CD8-positive, alpha-beta memory T cell (primary cell): ENCODE data around the gene METTL5. TPM values are rescaled to one million over a fixed set of nuclear protein-coding genes. Genes with fewer than 3 reads are reported as not detected.

ENCODE experiments used
- CTCF ChIA-PET: fragments of 350-600 bp; sonication (Branson Sonifier 250); formaldehyde crosslinking; loops from one replicate; lab custom pipeline; 2021; ENCODE audit warnings: antibody characterized with exemption; lab: Charles Lee
- POLR2A ChIA-PET: fragments of 350-600 bp; sonication (Branson Sonifier 250); formaldehyde crosslinking; loops from one replicate; lab custom pipeline; 2021; ENCODE audit warnings: antibody characterized with exemption; lab: Charles Lee
- DNase-seq, 5 donors: peaks; one replicate each; pipeline versions ENCODE4 v3.0.0 to v3.0.0-alpha.2; 2020 to 2022; ENCODE audit warnings: mixed read lengths in 1 of 5
- H3K27ac ChIP-seq: one replicate; pipeline ENCODE4 v1.7.0; 2013; ENCODE audit warnings: low read depth, mild to moderate bottlenecking, low read length, moderate library complexity
- H3K27me3 ChIP-seq: 2 replicates; pipeline ENCODE4 v1.7.0; 2013; ENCODE audit warnings: low read length, mild to moderate bottlenecking; ENCODE audit not compliant: insufficient read depth, poor library complexity, severe bottlenecking
- H3K36me3 ChIP-seq: 2 replicates; pipeline ENCODE4 v1.7.0; 2013; ENCODE audit warnings: mild to moderate bottlenecking, low read length, moderate library complexity; ENCODE audit not compliant: insufficient read depth
- H3K4me1 ChIP-seq: 2 replicates; pipeline ENCODE4 v1.7.0; 2013; ENCODE audit warnings: mild to moderate bottlenecking, low read length, moderate library complexity; ENCODE audit not compliant: insufficient read depth
- H3K4me3 ChIP-seq: 2 replicates; pipeline ENCODE4 v1.7.0; 2013; ENCODE audit warnings: mild to moderate bottlenecking, low read length
- H3K9me3 ChIP-seq: 2 replicates; pipeline ENCODE4 v1.7.0; 2013; ENCODE audit warnings: mild to moderate bottlenecking, low read length
- H3K27ac Mint-ChIP-seq, 8 donors: one replicate each; pipeline ENCODE4 v1.8.0; 2020 to 2021; ENCODE audit warnings: mixed read lengths in 8 of 8, mild to moderate bottlenecking in 6 of 8, inconsistent platforms in 3 of 8, moderate library complexity in 3 of 8
- H3K27me3 Mint-ChIP-seq, 2 donors: one replicate each; pipeline ENCODE4 v1.8.0; 2020 to 2021; ENCODE audit warnings: mixed read lengths in 2 of 2, mild to moderate bottlenecking in 1 of 2, moderate library complexity in 1 of 2
- H3K36me3 Mint-ChIP-seq, 3 donors: one replicate each; pipeline ENCODE4 v1.8.0; 2020 to 2021; ENCODE audit warnings: mixed read lengths in 3 of 3, inconsistent platforms in 1 of 3, mild to moderate bottlenecking in 1 of 3
- H3K4me1 Mint-ChIP-seq, 3 donors: one replicate each; pipeline ENCODE4 v1.8.0; 2020 to 2021; ENCODE audit warnings: mixed read lengths in 3 of 3, inconsistent platforms in 1 of 3, mild to moderate bottlenecking in 1 of 3
- H3K4me3 Mint-ChIP-seq, 7 donors: one replicate each; pipeline ENCODE4 v1.8.0; 2020 to 2021; ENCODE audit warnings: mixed read lengths in 7 of 7, mild to moderate bottlenecking in 6 of 7, moderate library complexity in 4 of 7, inconsistent platforms in 2 of 7
- H3K9me3 Mint-ChIP-seq, 5 donors: one replicate each; pipeline ENCODE4 v1.8.0; 2020 to 2022; ENCODE audit warnings: mixed read lengths in 5 of 5, mild to moderate bottlenecking in 3 of 5, moderate library complexity in 2 of 5, inconsistent platforms in 1 of 5
- polyA plus RNA-seq: library from polyadenylated mRNA; unstranded; fragments of 300-500 nt; fragmentation: Illumina TruSeq; gene quantifications from one replicate; pipeline ENCODE4 v1.2.3, GENCODE V29; 2021
- total RNA-seq, 2 experiments: library from RNA; stranded (reverse); gene quantifications; one replicate each; pipeline ENCODE4 v1.2.3, GENCODE V29; 2021

The METTL5 gene
- total and polyA plus RNA-seq, 3 experiments from 2014 or later = 93.0 to 116 (median 100) TPM

DNA sequence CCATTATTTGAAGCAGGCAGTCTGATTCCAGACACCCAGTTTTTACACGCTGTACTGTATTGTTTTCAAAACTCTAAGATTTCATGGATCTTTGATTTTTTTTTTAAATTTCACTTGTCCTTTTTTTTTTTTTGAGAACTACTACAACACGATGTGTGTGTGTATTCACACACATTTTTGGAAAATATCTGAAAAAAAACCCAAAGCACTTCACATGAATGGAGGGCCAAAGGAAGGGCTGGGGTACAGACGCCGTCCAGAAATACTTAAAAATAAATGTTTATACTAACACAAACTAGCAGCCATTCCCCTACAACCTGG, 26.3 kb downstream of the METTL5 start:
- Histone ChIP-seq H3K27ac (peak overlapping the region; percentile 96), H3K4me1 (peaks cover 27% of the 10 kb centered on the region), H3K27me3 (no peaks in the 10 kb centered on the region), H3K4me3 (peak overlapping the region; percentile 81), H3K9me3 (no peaks in the 10 kb centered on the region), H3K36me3 (peaks cover 9% of the 10 kb centered on the region)
- Mint-ChIP-seq H3K9me3 (no peaks in the 10 kb centered on the region), H3K27ac (peak overlapping the region; percentile 87 to 98 (median 90)), H3K27me3 (no peaks in the 10 kb centered on the region), H3K4me3 (peak overlapping the region; percentile 84 to 98 (median 91)), H3K36me3 (peaks cover 0 to 25% (median 6%) of the 10 kb centered on the region in 3 donors), H3K4me1 (peaks cover 33 to 46% (median 44%) of the 10 kb centered on the region in 3 donors)
- POLR2A ChIA-PET = interaction anchor here (0.8 to 2.1 kb wide), 6 partner anchors 10 to 225 kb away, joined by 4 to 15 read pairs (median 9); partner anchors contain the start of genes FASTKD1, METTL5, PPIG and UBR3
- CTCF ChIA-PET = interaction anchor here (1.0 to 1.6 kb wide), 3 partner anchors 26 to 270 kb away, joined by 3 read pairs; partner anchors contain the start of genes METTL5 and UBR3
- no peak for DNase-seq

DNA sequence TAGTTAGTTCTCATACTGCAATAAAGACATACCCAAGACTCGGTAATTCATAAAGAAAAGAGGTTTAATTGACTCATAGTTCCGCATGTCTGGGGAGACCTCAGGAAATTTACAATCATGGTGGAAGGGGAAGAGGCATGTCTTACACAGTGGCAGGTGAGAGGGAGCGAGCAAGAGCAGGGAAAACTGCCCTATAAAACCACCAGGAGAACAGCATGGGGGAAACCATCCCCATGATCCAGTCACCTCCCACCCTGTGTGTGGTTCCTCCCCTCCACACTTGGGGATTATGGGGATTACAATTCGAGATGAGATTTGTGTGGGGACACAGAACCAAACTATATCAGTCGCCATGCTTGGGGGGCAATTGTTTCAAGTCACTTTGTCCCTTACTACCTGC, 27.1 kb downstream of the METTL5 start:
- peak overlapping the region in 6 of 7 donors; percentile 32 to 91 (median 66) for H3K4me3 Mint-ChIP-seq
- CTCF ChIA-PET = interaction anchor here (1.5 to 1.6 kb wide), 2 partner anchors 27 to 30 kb away, joined by 3 read pairs; partner anchors contain the start of genes METTL5 and UBR3

DNA sequence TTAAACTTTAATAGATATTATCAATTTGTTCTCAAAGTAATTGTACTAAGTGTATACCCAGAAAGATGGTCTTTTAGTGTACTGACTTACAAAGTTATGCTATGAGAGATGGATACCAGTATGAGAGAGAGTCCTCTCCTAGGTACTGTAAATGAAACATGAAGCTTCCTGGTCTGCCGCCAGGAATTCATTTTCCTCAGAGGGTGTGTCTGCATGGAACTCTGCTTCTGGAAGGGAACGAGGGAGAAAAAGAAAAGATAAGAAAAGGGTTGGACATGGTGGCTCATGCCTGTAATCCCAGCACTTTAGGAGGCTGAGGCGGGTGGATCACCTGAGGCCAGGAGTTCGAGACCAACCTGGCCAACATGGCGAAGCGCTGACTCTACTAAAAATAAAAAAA, 28.3 kb downstream of the METTL5 start:
- Mint-ChIP-seq H3K9me3 (no peaks in the 10 kb centered on the region), H3K27me3 (peaks cover 0 to 3% of the 10 kb centered on the region in 2 donors), H3K4me1 (peaks cover 23 to 29% (median 28%) of the 10 kb centered on the region in 3 donors), H3K36me3 (peaks cover 0 to 12% (median 2%) of the 10 kb centered on the region in 3 donors), H3K4me3 (peak overlapping the region in 2 of 7 donors; percentile 33 to 73), H3K27ac (peak overlapping the region in 2 of 8 donors; percentile 36 to 83)
- H3K27me3 ChIP-seq = no peaks in the 10 kb centered on the region
- ChIA-PET POLR2A (no interaction called here), CTCF (no interaction called here)
- H3K4me3 ChIP-seq = no peak overlapping the region
- H3K36me3 ChIP-seq = no peaks in the 10 kb centered on the region
- peaks cover 18% of the 10 kb centered on the region for H3K4me1 ChIP-seq
- no peak overlapping the region for H3K27ac ChIP-seq
- H3K9me3 ChIP-seq = no peaks in the 10 kb centered on the region
- DNase-seq = no peak

More for the DNA sequence above, 27.1 kb downstream of the METTL5 start:
- no peaks in the 10 kb centered on the region for H3K27me3 Mint-ChIP-seq
- peaks cover 9% of the 10 kb centered on the region for H3K36me3 ChIP-seq
- peaks cover 31 to 39% (median 38%) of the 10 kb centered on the region in 3 donors for H3K4me1 Mint-ChIP-seq
- no peaks in the 10 kb centered on the region for H3K9me3 ChIP-seq
- no peak for DNase-seq
- H3K4me1 ChIP-seq = peaks cover 27% of the 10 kb centered on the region
- H3K27me3 ChIP-seq = no peaks in the 10 kb centered on the region
- no peak overlapping the region for H3K27ac ChIP-seq
- POLR2A ChIA-PET = no interaction called here
- H3K9me3 Mint-ChIP-seq = no peaks in the 10 kb centered on the region
- H3K4me3 ChIP-seq = no peak overlapping the region
- peaks cover 0 to 21% (median 4%) of the 10 kb centered on the region in 3 donors for H3K36me3 Mint-ChIP-seq
- peak overlapping the region in 3 of 8 donors; percentile 12 to 95 (median 71) for H3K27ac Mint-ChIP-seq

DNA sequence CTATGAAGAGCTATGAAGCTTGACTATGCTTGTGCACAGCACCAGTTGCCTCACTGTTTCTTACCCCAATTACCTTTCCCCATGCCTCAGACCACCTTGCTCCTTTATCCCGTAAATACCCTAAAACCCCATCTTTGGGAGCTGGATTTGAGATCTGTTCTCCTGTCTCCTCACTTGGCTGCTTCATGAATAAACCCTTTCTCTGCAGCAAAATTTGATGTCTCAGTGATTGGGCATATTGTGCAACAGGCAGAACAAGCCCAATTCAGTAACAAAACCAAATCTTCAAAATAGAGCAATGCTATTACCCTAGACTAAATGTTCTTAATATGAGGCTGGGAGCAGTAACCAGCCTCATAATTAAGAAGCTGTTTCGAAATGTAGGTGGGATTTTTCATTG, 29.5 kb downstream of the METTL5 start:
- Mint-ChIP-seq H3K27ac (no peak overlapping the region), H3K27me3 (peaks cover 0 to 3% of the 10 kb centered on the region in 2 donors), H3K4me1 (peaks cover 15 to 18% (median 17%) of the 10 kb centered on the region in 3 donors), H3K9me3 (no peaks in the 10 kb centered on the region), H3K4me3 (peak overlapping the region in 1 of 7 donors; percentile 10), H3K36me3 (peaks cover 0 to 7% (median 0%) of the 10 kb centered on the region in 3 donors)
- no peaks in the 10 kb centered on the region for H3K36me3 ChIP-seq
- no peak overlapping the region for H3K4me3 ChIP-seq
- DNase-seq = no peak
- no peak overlapping the region for H3K27ac ChIP-seq
- no peaks in the 10 kb centered on the region for H3K9me3 ChIP-seq
- no peaks in the 10 kb centered on the region for H3K27me3 ChIP-seq
- ChIA-PET POLR2A (no interaction called here), CTCF (interaction anchor here (0.9 to 1.4 kb wide), 3 partner anchors 27 to 32 kb away, joined by 3 to 6 read pairs (median 4); partner anchors contain the start of gene METTL5)
- H3K4me1 ChIP-seq = peaks cover 10% of the 10 kb centered on the region

DNA sequence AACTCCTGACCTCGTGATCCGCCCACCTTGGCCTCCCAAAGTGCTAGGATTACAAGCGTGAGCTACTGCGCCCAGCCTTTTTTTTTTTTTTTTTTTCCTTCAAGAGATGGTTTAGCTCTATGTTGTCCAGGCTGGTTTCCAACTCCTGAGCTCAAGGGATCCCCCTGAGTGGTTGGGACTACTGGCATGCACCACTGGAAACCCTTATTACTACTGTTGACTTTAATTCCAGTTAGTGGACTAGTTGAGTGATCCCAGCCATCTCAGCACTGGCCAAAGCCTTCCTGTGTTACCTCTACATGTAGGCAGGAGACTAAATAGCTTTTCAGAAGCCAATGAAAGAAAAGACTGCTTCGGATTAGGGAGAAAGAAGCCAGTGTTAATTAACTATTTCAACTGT, 34.1 kb downstream of the METTL5 start:
- Histone ChIP-seq H3K27ac (no peak overlapping the region), H3K9me3 (no peaks in the 10 kb centered on the region), H3K4me3 (no peak overlapping the region), H3K27me3 (peaks cover 5% of the 10 kb centered on the region), H3K36me3 (no peaks in the 10 kb centered on the region), H3K4me1 (no peaks in the 10 kb centered on the region)
- H3K4me3 Mint-ChIP-seq = no peak overlapping the region
- no peaks in the 10 kb centered on the region for H3K9me3 Mint-ChIP-seq
- POLR2A ChIA-PET = no interaction called here
- no peak for DNase-seq
- peaks cover 0 to 6% (median 2%) of the 10 kb centered on the region in 3 donors for H3K4me1 Mint-ChIP-seq
- CTCF ChIA-PET = no interaction called here
- no peaks in the 10 kb centered on the region for H3K36me3 Mint-ChIP-seq
- peaks cover 12 to 28% of the 10 kb centered on the region in 2 donors for H3K27me3 Mint-ChIP-seq
- no peak overlapping the region for H3K27ac Mint-ChIP-seq

DNA sequence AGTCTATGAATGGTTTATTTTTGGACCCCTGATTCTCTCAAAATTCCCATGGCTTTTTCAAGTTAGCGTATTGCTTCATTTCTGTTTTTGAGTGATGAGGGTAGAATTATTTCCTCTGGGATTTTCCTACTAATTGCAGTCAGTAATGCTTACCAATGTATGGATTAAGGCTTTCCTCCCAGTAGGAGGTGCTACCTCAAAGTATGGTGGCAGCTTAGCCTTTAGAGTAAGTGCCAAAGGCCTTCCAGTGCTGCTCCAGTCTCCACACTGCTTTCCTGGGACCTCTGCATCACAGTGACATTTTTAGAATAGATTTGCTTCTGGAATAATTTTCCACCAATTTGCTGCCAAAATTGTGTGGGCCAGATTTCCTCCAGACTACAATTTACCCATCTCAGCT, 42.2 kb downstream of the METTL5 start:
- no peaks in the 10 kb centered on the region for H3K4me1 Mint-ChIP-seq
- H3K9me3 ChIP-seq = no peaks in the 10 kb centered on the region
- H3K4me3 ChIP-seq = no peak overlapping the region
- H3K27me3 ChIP-seq = no peaks in the 10 kb centered on the region
- H3K4me3 Mint-ChIP-seq = no peak overlapping the region
- H3K27ac Mint-ChIP-seq = no peak overlapping the region
- H3K36me3 Mint-ChIP-seq = peaks cover 0 to 4% (median 1%) of the 10 kb centered on the region in 3 donors
- no peaks in the 10 kb centered on the region for H3K9me3 Mint-ChIP-seq
- POLR2A ChIA-PET = no interaction called here
- CTCF ChIA-PET = no interaction called here
- H3K27me3 Mint-ChIP-seq = peaks cover 7 to 26% of the 10 kb centered on the region in 2 donors
- DNase-seq = no peak
- H3K27ac ChIP-seq = no peak overlapping the region
- H3K36me3 ChIP-seq = no peaks in the 10 kb centered on the region
- H3K4me1 ChIP-seq = no peaks in the 10 kb centered on the region

DNA sequence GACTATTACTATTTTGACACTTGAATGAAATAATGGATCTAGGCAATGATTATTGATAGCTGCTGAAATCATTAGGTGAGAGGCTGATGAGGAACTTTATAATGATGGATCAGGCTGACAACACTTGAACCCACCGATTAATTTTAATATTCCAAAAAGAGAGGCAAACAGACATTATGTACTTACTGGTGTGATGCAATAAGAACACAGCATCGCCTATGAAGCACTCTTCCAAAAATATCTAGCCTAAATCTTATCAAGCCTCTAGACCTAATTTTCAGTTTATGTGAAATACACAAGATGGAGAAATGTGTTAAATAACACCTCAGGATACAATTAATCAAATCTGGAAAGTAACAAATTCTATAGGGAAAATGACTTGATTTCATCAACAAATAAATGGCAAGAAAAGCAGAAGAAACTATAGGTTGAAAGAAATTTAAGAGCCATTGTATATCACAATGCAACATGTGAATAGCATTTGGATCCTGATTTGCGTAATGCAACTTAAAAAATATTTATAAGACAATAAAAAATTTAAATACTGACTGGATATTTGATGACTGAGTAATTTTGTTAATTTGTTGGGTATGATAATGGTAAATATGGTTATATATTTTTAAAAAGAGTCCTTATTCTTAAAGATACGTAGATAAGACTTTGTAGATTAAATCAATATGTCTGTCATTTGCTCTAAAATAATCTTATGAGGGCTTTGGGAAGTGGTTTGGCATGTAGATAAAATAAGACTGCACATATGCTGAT, 43.3 kb downstream of the METTL5 start:
- Histone ChIP-seq H3K36me3 (no peaks in the 10 kb centered on the region), H3K4me1 (no peaks in the 10 kb centered on the region), H3K27me3 (no peaks in the 10 kb centered on the region), H3K9me3 (no peaks in the 10 kb centered on the region), H3K4me3 (no peak overlapping the region), H3K27ac (no peak overlapping the region)
- peaks cover 0 to 4% (median 1%) of the 10 kb centered on the region in 3 donors for H3K36me3 Mint-ChIP-seq
- H3K4me3 Mint-ChIP-seq = no peak overlapping the region
- no peaks in the 10 kb centered on the region for H3K4me1 Mint-ChIP-seq
- H3K27me3 Mint-ChIP-seq = peaks cover 7 to 25% of the 10 kb centered on the region in 2 donors
- H3K27ac Mint-ChIP-seq = no peak overlapping the region
- ChIA-PET POLR2A (no interaction called here), CTCF (interaction anchor here (0.8 kb wide), 1 partner anchor 11 kb away, joined by 4 read pairs; no protein-coding TSS in a partner anchor)
- DNase-seq = no peak
- no peaks in the 10 kb centered on the region for H3K9me3 Mint-ChIP-seq

DNA sequence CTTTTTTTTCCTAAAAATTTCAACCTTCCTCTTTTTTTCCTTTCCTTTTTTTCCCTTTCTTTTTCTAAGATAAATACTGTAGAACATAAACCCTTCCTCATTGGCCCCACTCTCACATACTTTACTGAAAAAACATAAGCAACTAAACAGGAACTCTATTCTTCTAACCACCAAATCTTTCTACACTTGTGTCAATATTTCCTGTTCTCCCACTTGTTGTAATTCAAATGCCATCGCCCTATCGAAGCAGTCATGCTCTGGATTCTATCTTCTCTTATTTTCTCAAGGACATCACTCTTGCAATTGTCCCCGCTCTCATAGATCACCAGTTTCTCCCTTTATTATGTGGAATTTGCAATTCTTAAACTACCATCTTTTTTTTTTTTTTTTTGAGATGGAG, 46.3 kb downstream of the METTL5 start:
- no peak overlapping the region for H3K4me3 ChIP-seq
- no peaks in the 10 kb centered on the region for H3K4me1 ChIP-seq
- Mint-ChIP-seq H3K4me3 (no peak overlapping the region), H3K4me1 (no peaks in the 10 kb centered on the region), H3K9me3 (no peaks in the 10 kb centered on the region), H3K27me3 (peaks cover 7 to 19% of the 10 kb centered on the region in 2 donors), H3K36me3 (peaks cover 0 to 4% (median 1%) of the 10 kb centered on the region in 3 donors), H3K27ac (no peak overlapping the region)
- no peak overlapping the region for H3K27ac ChIP-seq
- no peaks in the 10 kb centered on the region for H3K9me3 ChIP-seq
- no peaks in the 10 kb centered on the region for H3K27me3 ChIP-seq
- ChIA-PET CTCF (no interaction called here), POLR2A (no interaction called here)
- DNase-seq = no peak
- no peaks in the 10 kb centered on the region for H3K36me3 ChIP-seq
